OCI-LY3 (cell line): ENCODE results near the gene PEAK1.

ENCODE experiments used
- H2AFZ ChIP-seq: fragments of 200-600, 300-600 bp; shearing (Covaris generic); 2 replicates; pipeline ENCODE4 v1.6.0; 2014; ENCODE audit warnings: antibody characterized with exemption, low read depth, low read length
- H3K27ac ChIP-seq: fragments of 200-600, 300-600 bp; sonication (generic); 2 replicates; pipeline ENCODE4 v1.5.1; 2014; ENCODE audit warnings: mild to moderate bottlenecking, low read length, moderate library complexity, mixed read lengths
- H3K27me3 ChIP-seq: fragments of 200-600, 300-600 bp; sonication (generic); 2 replicates; pipeline ENCODE4 v1.6.1; 2014; ENCODE audit warnings: low read depth, low read length, mixed read lengths
- H3K36me3 ChIP-seq: fragments of 200-600, 300-600 bp; sonication (generic); replicated peaks from 2 replicates; pipeline ENCODE3; 2014; ENCODE audit warnings: low read depth, low read length, mixed read lengths
- H3K4me1 ChIP-seq: fragments of 300-600, 200-600 bp; sonication (generic); 2 replicates; pipeline ENCODE4 v1.6.1; 2014; ENCODE audit warnings: low read length, mixed read lengths
- H3K4me2 ChIP-seq: fragments of 200-600, 300-600 bp; sonication (generic); 2 replicates; pipeline ENCODE4 v1.6.1; 2014; ENCODE audit warnings: low read length, mixed read lengths
- H3K4me3 ChIP-seq: fragments of 300-600, 200-600 bp; sonication (generic); 2 replicates; pipeline ENCODE4 v1.5.1; 2014; ENCODE audit warnings: antibody characterized with exemption, mild to moderate bottlenecking, low read length, moderate library complexity
- H3K79me2 ChIP-seq: fragments of 300-600, 200-600 bp; shearing (Covaris generic); 2 replicates; pipeline ENCODE4 v1.6.1; 2014; ENCODE audit warnings: mild to moderate bottlenecking, low read length, mixed read lengths
- H3K9ac ChIP-seq: fragments of 300-600, 200-600 bp; shearing (Covaris generic); 2 replicates; pipeline ENCODE4 v1.6.0; 2014; ENCODE audit warnings: mild to moderate bottlenecking, low read length, moderate library complexity
- H3K9me3 ChIP-seq: fragments of 200-600, 300-600 bp; shearing (Covaris generic); 2 replicates; pipeline ENCODE4 v1.6.1; 2014; ENCODE audit warnings: low read length, mixed read lengths; ENCODE audit not compliant: insufficient read depth
- H4K20me1 ChIP-seq: fragments of 200-600, 300-600 bp; sonication (generic); 2 replicates; pipeline ENCODE4 v1.6.1; 2016; ENCODE audit warnings: low read length, mixed read lengths; ENCODE audit not compliant: insufficient read depth
- EZH2phosphoT487 ChIP-seq: fragments of 200-600 bp; shearing (Covaris generic); IDR thresholded peaks from 2 replicates; pipeline ENCODE4 v1.6.1; 2018; ENCODE audit warnings: antibody characterized with exemption, mixed run types, low read depth
- TF ChIP-seq, protein P1 (sequence below): fragments of 200-600, 300-600 bp; sonication (generic); IDR thresholded peaks from 2 replicates; pipeline ENCODE4 v1.5.1; 2014; ENCODE audit warnings: antibody characterized with exemption, low read length, low read depth

PEAK1 gene

DNA sequence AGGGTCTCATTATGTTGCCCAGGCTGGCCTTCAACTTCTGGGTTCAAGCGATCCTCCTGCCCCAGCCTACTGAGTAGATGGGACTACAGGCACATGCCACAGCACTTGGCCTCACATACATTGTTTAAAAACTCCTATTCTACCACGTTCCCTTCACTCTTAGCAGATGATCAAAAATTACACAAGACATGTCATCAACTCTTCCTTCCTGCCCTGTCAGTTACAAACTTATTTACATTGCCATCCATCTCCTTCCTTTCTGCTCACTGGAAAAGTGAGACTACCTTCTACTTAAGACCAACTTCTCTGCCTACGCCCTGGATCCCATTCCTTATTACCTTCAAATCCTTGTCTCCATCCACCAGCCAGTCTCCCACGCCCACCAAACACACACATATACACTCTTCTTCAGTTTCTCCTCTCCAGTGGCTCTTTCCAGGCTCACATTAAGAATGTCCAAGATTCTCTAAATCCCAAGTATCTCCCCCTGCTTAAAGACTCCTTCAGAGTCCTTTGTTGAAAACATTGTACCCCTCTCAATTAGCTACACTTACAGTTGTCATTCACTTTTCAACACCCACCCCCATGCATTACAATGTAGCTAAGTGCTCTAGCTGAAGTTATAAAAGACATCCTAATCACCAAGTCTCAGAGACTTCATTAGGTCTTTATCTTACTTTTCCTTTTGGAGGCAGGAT is 4.3 kb downstream of the PEAK1 start:
- Histone ChIP-seq H3K27me3 (no peaks in the 10 kb centered on the region), H3K9ac (no peak overlapping the region), H3K79me2 (peaks cover 83% of the 10 kb centered on the region), H2AFZ (no peak overlapping the region), H3K4me2 (no peak overlapping the region), H3K36me3 (peaks cover under 1% of the 10 kb centered on the region), H3K4me1 (peaks cover 40% of the 10 kb centered on the region), H3K27ac (no peak overlapping the region), H4K20me1 (peaks cover 8% of the 10 kb centered on the region; the same call in 1 of the 2 replicates), H3K4me3 (no peak overlapping the region), H3K9me3 (no peaks in the 10 kb centered on the region)
- no peak for TF ChIP-seq EZH2phosphoT487
- TF ChIP-seq, protein P1, sequence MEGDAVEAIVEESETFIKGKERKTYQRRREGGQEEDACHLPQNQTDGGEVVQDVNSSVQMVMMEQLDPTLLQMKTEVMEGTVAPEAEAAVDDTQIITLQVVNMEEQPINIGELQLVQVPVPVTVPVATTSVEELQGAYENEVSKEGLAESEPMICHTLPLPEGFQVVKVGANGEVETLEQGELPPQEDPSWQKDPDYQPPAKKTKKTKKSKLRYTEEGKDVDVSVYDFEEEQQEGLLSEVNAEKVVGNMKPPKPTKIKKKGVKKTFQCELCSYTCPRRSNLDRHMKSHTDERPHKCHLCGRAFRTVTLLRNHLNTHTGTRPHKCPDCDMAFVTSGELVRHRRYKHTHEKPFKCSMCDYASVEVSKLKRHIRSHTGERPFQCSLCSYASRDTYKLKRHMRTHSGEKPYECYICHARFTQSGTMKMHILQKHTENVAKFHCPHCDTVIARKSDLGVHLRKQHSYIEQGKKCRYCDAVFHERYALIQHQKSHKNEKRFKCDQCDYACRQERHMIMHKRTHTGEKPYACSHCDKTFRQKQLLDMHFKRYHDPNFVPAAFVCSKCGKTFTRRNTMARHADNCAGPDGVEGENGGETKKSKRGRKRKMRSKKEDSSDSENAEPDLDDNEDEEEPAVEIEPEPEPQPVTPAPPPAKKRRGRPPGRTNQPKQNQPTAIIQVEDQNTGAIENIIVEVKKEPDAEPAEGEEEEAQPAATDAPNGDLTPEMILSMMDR, result no peak

DNA sequence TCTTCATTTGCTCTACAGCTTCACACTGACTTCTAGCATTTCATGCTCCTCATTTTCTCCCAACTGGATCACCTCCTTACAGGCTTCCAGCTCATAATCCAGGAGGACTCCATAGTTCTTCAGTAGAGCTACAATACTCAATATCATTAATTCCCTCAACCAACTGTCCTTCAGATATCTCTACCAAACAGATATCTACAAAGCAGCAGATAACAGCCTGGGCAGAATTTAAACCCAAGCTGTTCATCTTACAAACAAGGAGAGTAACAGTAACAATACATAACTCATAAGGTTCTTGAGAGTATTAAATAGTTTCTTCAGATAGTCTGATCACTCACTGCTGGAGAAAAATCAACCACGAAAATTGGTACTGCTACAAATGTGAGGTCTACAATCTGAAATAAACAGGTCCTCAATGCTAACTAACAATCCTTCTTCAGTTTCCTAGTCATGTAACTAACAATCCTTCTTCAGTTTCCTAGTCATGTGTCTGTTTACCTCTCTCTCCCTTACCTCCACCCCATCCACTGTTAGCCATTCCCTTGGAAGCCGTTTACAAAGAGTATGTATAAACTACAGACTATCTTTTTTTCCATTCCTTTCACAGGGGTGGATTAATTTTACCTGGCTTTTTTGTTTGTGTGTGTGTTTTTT is 5.0 kb downstream of the PEAK1 start:
- TF ChIP-seq, protein P1, result no peak
- no peaks in the 10 kb centered on the region for H3K9me3 ChIP-seq
- no peaks in the 10 kb centered on the region for H3K27me3 ChIP-seq
- no peak overlapping the region for H3K4me2 ChIP-seq
- no peak overlapping the region for H3K9ac ChIP-seq
- H4K20me1 ChIP-seq, result peaks cover 8% of the 10 kb centered on the region; the same call in 1 of the 2 replicates
- H3K36me3 ChIP-seq, result peaks cover 2% of the 10 kb centered on the region
- H3K4me3 ChIP-seq, result no peak overlapping the region
- H3K79me2 ChIP-seq, result peaks cover 90% of the 10 kb centered on the region
- peaks cover 47% of the 10 kb centered on the region for H3K4me1 ChIP-seq
- H3K27ac ChIP-seq, result no peak overlapping the region
- H2AFZ ChIP-seq, result no peak overlapping the region

DNA sequence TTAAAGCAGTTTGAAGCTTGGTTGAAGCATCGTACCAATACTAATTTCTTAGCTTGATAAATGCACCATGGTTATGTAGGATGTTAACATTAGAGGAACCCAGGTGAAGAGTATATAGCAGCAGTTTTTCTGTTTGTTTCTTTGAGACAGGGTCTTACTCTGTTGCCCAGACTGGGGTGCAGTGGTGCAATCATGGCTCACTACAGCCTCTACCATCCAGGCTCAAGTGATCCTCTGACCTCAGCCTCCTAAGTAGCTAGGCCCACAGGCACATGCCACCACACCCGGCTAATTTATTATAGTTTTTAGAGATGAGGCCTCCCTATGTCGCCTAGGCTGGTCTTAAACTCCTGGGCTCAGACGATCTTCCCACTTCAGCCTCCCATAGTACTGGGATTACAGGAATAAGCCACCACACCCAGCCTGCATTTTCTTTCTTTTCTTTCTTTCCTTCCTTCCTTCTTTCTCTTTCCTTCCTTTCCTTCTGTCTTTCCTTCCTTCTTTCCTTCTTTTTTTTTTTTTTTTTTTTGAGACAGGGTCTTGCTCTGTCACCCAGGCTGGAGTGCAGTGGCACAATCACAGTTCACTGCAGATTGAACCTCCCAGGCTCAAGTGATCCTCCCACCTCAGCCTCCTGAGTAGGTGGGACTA is 6.1 kb downstream of the PEAK1 start:
- Histone ChIP-seq H3K79me2 (peaks cover 92% of the 10 kb centered on the region), H3K4me3 (no peak overlapping the region), H3K27ac (no peak overlapping the region), H3K4me2 (no peak overlapping the region), H3K4me1 (peaks cover 58% of the 10 kb centered on the region), H4K20me1 (peaks cover 8% of the 10 kb centered on the region; the same call in 1 of the 2 replicates), H3K9ac (no peak overlapping the region), H3K36me3 (peaks cover 2% of the 10 kb centered on the region), H2AFZ (no peak overlapping the region), H3K27me3 (no peaks in the 10 kb centered on the region), H3K9me3 (no peaks in the 10 kb centered on the region)
- TF ChIP-seq EZH2phosphoT487, result no peak
- TF ChIP-seq, protein P1, result no peak

DNA sequence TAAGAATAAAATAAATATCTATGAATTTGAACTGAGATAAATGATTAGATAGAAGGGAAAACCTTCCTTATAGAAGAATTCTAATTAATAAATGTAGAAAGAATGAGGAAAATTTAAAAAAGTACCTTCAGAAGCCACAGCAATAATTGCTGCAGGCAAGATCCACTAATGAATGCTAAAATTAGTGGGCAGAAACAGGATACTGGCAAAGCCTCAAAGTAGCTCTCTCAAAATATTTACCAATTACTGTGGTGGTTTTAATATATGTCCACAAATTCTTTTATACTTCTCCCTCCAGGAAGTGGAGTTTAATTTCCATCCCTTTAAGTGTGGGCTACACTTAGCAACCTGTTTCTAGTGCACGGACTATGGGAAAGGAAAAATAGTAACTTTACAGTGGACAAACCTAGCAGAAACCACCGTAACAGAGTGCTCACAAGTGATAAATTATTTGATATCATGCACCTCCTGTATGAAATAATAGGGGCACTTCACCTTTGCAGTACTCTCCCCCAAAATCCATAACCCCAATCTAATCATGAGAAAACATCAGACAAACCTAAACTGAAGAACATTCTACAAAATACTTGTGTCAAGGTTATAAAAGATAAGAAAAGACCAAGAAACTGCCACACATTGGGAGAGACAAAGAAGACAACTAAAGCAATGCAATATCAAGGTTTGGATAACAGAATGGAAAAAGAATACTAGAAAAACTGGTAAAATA is 6.8 kb downstream of the PEAK1 start:
- H3K79me2 ChIP-seq, result peaks cover 92% of the 10 kb centered on the region
- H3K36me3 ChIP-seq, result peaks cover 2% of the 10 kb centered on the region
- no peak overlapping the region for H3K9ac ChIP-seq
- H3K27ac ChIP-seq, result no peak overlapping the region
- no peaks in the 10 kb centered on the region for H3K27me3 ChIP-seq
- peaks cover 52% of the 10 kb centered on the region for H3K4me1 ChIP-seq
- H3K4me2 ChIP-seq, result no peak overlapping the region
- peaks cover 8% of the 10 kb centered on the region; the same call in 1 of the 2 replicates for H4K20me1 ChIP-seq
- TF ChIP-seq, protein P1, result no peak
- TF ChIP-seq EZH2phosphoT487, result no peak
- no peaks in the 10 kb centered on the region for H3K9me3 ChIP-seq
- H3K4me3 ChIP-seq, result no peak overlapping the region
- no peak overlapping the region for H2AFZ ChIP-seq
